Endodermal cell (in vitro differentiated cells): ENCODE results near the gene FH. TPM values are rescaled to one million over a fixed set of nuclear protein-coding genes. Genes with fewer than 3 reads are reported as not detected.

ENCODE experiments used
- DNase-seq: peaks from one replicate; pipeline ENCODE4 v3.0.0-alpha.2; 2017
- H3K27ac ChIP-seq: 2 replicates; pipeline ENCODE4 v1.5.1; 2013; ENCODE audit warnings: mild to moderate bottlenecking, low read depth, low read length, moderate library complexity
- H3K27me3 ChIP-seq: 2 replicates; pipeline ENCODE4 v1.6.1; 2013; ENCODE audit warnings: mild to moderate bottlenecking, low read length, moderate library complexity; ENCODE audit not compliant: insufficient read depth, control insufficient read depth, poor library complexity, severe bottlenecking
- H3K36me3 ChIP-seq: 2 replicates; pipeline ENCODE4 v1.7.0; 2013; ENCODE audit warnings: mild to moderate bottlenecking, low read length, moderate library complexity; ENCODE audit not compliant: control insufficient read depth, insufficient read depth
- H3K4me1 ChIP-seq: one replicate; pipeline ENCODE4 v1.7.0; 2013; ENCODE audit warnings: low read length; ENCODE audit not compliant: control insufficient read depth, insufficient read depth
- H3K4me3 ChIP-seq: 2 replicates; pipeline ENCODE4 v1.5.1; 2013; ENCODE audit warnings: mild to moderate bottlenecking, low read length, moderate library complexity
- H3K9ac ChIP-seq: 2 replicates; pipeline ENCODE4 v1.6.1; 2013; ENCODE audit warnings: mild to moderate bottlenecking, low read length, moderate library complexity; ENCODE audit not compliant: poor library complexity, severe bottlenecking; ENCODE audit errors: extremely low read depth
- H3K9me3 ChIP-seq: 2 replicates; pipeline ENCODE4 v1.6.1; 2013; ENCODE audit warnings: mild to moderate bottlenecking, low read length, moderate library complexity; ENCODE audit not compliant: control insufficient read depth
- H3K27ac Mint-ChIP-seq: 2 replicates; pipeline ENCODE4 v1.8.0; 2020; ENCODE audit warnings: mixed read lengths
- H3K27me3 Mint-ChIP-seq: 2 replicates; pipeline ENCODE4 v1.8.0; 2021; ENCODE audit warnings: mild to moderate bottlenecking, mixed read lengths; ENCODE audit not compliant: insufficient read depth
- H3K36me3 Mint-ChIP-seq: 2 replicates; pipeline ENCODE4 v1.8.0; 2020; ENCODE audit warnings: low read depth, mixed read lengths
- H3K4me1 Mint-ChIP-seq: 2 replicates; pipeline ENCODE4 v1.8.0; 2020; ENCODE audit warnings: mixed read lengths
- H3K4me3 Mint-ChIP-seq: 2 replicates; pipeline ENCODE4 v1.8.0; 2020; ENCODE audit warnings: mild to moderate bottlenecking, moderate library complexity, mixed read lengths
- H3K9me3 Mint-ChIP-seq: 2 replicates; pipeline ENCODE4 v1.8.0; 2020; ENCODE audit warnings: mild to moderate bottlenecking, mixed read lengths
- WGBS, 2 experiments: methylation state at CpG; one replicate each; pipeline versions ENCODE4 v1.1.5 to v1.1.7; 2013; ENCODE audit warnings: missing lambda C conversion rate in 2 of 2, mixed read lengths in 1 of 2; ENCODE audit not compliant: insufficient coverage in 1 of 2, insufficient read length in 1 of 2; 5-methylcytosine and 5-hydroxymethylcytosine counted together
- total RNA-seq, 2 donors: library from RNA; stranded (reverse); fragmentation: NEBNext Ultra II Directional in 1 of 2; extraction: Animal tissue kit (Norgen Biotek cat#: 25700) in 1 of 2; gene quantifications; 2 replicates in 1 of 2; 3 replicates in 1 of 2; pipeline ENCODE4 v1.2.1, GENCODE V29; 2021
- TF ChIP-seq, protein P1 (sequence below): fragments of 200-600 bp; sonication (generic); conservative IDR thresholded peaks from 2 replicates; pipeline ENCODE4 v1.5.0; 2021; ENCODE audit warnings: antibody characterized with exemption, mild to moderate bottlenecking

The FH gene
- total RNA-seq, 2 donors from 2014 or later: 65.5 to 66.7 TPM

GRCh38 chr1:241456743-241457142, 62.8 kb downstream of the FH start:
- peaks cover 16% of the 10 kb centered on the region for H3K4me1 ChIP-seq
- Mint-ChIP-seq H3K9me3 (peaks cover 4% of the 10 kb centered on the region), H3K36me3 (no peaks in the 10 kb centered on the region), H3K4me3 (no peak overlapping the region), H3K27ac (no peak overlapping the region), H3K27me3 (peaks cover 21% of the 10 kb centered on the region), H3K4me1 (peaks cover 36% of the 10 kb centered on the region)
- H3K4me3 ChIP-seq: no peak overlapping the region
- no peaks in the 10 kb centered on the region for H3K36me3 ChIP-seq
- WGBS, 2 experiments: no CpG with 5 or more reads among the region's 1 CpG
- peaks cover 14% of the 10 kb centered on the region for H3K9me3 ChIP-seq
- DNase-seq: no peak
- no peak overlapping the region for H3K27ac ChIP-seq
- no peak overlapping the region for H3K9ac ChIP-seq
- H3K27me3 ChIP-seq: no peaks in the 10 kb centered on the region
- TF ChIP-seq, protein P1, sequence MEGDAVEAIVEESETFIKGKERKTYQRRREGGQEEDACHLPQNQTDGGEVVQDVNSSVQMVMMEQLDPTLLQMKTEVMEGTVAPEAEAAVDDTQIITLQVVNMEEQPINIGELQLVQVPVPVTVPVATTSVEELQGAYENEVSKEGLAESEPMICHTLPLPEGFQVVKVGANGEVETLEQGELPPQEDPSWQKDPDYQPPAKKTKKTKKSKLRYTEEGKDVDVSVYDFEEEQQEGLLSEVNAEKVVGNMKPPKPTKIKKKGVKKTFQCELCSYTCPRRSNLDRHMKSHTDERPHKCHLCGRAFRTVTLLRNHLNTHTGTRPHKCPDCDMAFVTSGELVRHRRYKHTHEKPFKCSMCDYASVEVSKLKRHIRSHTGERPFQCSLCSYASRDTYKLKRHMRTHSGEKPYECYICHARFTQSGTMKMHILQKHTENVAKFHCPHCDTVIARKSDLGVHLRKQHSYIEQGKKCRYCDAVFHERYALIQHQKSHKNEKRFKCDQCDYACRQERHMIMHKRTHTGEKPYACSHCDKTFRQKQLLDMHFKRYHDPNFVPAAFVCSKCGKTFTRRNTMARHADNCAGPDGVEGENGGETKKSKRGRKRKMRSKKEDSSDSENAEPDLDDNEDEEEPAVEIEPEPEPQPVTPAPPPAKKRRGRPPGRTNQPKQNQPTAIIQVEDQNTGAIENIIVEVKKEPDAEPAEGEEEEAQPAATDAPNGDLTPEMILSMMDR: no peak

DNA sequence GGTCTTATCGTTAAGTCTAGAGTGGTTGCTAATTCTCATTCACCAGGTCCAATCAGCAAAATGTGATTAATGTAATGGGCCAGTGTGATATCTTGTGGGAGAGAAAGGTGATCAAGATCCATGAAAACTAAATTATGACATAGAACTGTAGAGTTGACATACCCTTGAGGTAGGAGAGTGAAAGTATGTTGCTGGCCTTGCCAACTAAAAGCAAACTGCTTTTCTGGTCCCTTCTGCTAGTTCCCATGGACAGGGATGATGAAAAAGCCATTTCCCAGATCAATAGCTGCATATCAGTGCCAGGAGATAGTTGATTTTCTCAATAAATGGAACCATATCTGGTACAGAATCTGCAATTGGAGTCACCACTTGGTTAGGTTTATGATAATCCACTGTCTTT, 65.8 kb downstream of the FH start:
- H3K4me3 Mint-ChIP-seq: no peak overlapping the region
- 75 to 100% methylated on average over 1 of the region's 1 CpG for WGBS, 2 experiments
- Histone ChIP-seq H3K27me3 (no peaks in the 10 kb centered on the region), H3K27ac (no peak overlapping the region), H3K4me1 (no peaks in the 10 kb centered on the region), H3K9me3 (peaks cover 14% of the 10 kb centered on the region), H3K9ac (no peak overlapping the region), H3K4me3 (no peak overlapping the region), H3K36me3 (no peaks in the 10 kb centered on the region)
- H3K4me1 Mint-ChIP-seq: peaks cover 13% of the 10 kb centered on the region
- H3K27ac Mint-ChIP-seq: no peak overlapping the region
- TF ChIP-seq, protein P1: no peak
- DNase-seq: no peak
- peaks cover 8% of the 10 kb centered on the region for H3K9me3 Mint-ChIP-seq
- H3K36me3 Mint-ChIP-seq: no peaks in the 10 kb centered on the region
- H3K27me3 Mint-ChIP-seq: peaks cover 19% of the 10 kb centered on the region

- Histone ChIP-seq H3K27ac (no peak overlapping the region), H3K36me3 (no peaks in the 10 kb centered on the region), H3K9me3 (peaks cover 14% of the 10 kb centered on the region), H3K4me3 (no peak overlapping the region), H3K4me1 (no peaks in the 10 kb centered on the region), H3K9ac (no peak overlapping the region), H3K27me3 (no peaks in the 10 kb centered on the region)
- no peak overlapping the region for H3K4me3 Mint-ChIP-seq
- TF ChIP-seq, protein P1: no peak
- peaks cover 2% of the 10 kb centered on the region for H3K4me1 Mint-ChIP-seq
- no peak overlapping the region for H3K27ac Mint-ChIP-seq
- DNase-seq: no peak
- H3K27me3 Mint-ChIP-seq: peaks cover 12% of the 10 kb centered on the region
- H3K36me3 Mint-ChIP-seq: no peaks in the 10 kb centered on the region
- H3K9me3 Mint-ChIP-seq: peaks cover 8% of the 10 kb centered on the region
- WGBS, 2 experiments: 91 to 95% methylated on average over 3 to 4 of the region's 4 CpGs
These were observed 67.6 kb downstream of the FH start for GRCh38 chr1:241451956-241452355.

Other genes with a start within 250 kb of the FH start
- 1 to 10 TPM; 1.0 to 1.1 TPM for gene RGS7, start 162.6 kb downstream of the FH start, total RNA-seq
- not detected for gene KMO, start 12.6 kb upstream of the FH start, total RNA-seq
- gene CHML, start 120.6 kb upstream of the FH start, total RNA-seq: 10 to 100 TPM; 16.4 to 28.5 TPM
- 10 to 100 TPM in 1 of 2 donors, 1 to 10 TPM in 1; 9.0 to 22.5 TPM for gene OPN3, start 120.6 kb upstream of the FH start, total RNA-seq
- not detected for gene WDR64, start 132.5 kb upstream of the FH start, total RNA-seq